Trophoblast cell (in vitro differentiated cells and primary cell): Measurements from ENCODE around the gene ID2.
"Not testable (repeated sequence)": the region's sequence is repeated elsewhere in the genome, so short reads cannot be mapped to it uniquely, and the experiment has no call there.

Experiments used
- DNase-seq, 2 donors: peaks; one replicate each; pipeline ENCODE4 v3.0.0-alpha.2; 2016
- H2AFZ ChIP-seq: 2 replicates; pipeline ENCODE4 v1.6.1; 2013; ENCODE audit warnings: low read length, moderate library complexity, mild to moderate bottlenecking; ENCODE audit not compliant: insufficient read depth, poor library complexity
- H2AK5ac ChIP-seq: 2 replicates; pipeline ENCODE4 v1.6.1; 2013; ENCODE audit warnings: mild to moderate bottlenecking, low read length
- H2BK120ac ChIP-seq: 2 replicates; pipeline ENCODE4 v1.6.1; 2013; ENCODE audit warnings: low read length, mild to moderate bottlenecking, moderate library complexity; ENCODE audit not compliant: insufficient read depth, poor library complexity
- H2BK12ac ChIP-seq: 2 replicates; pipeline ENCODE4 v1.6.1; 2013; ENCODE audit warnings: mild to moderate bottlenecking, low read length, moderate library complexity
- H2BK5ac ChIP-seq: 2 replicates; pipeline ENCODE4 v1.6.1; 2013; ENCODE audit warnings: low read length, low read depth, moderate library complexity, mild to moderate bottlenecking; ENCODE audit not compliant: poor library complexity
- H3K14ac ChIP-seq: 2 replicates; pipeline ENCODE4 v1.6.1; 2013; ENCODE audit warnings: mild to moderate bottlenecking, low read length
- H3K18ac ChIP-seq: 2 replicates; pipeline ENCODE4 v1.6.1; 2013; ENCODE audit warnings: mild to moderate bottlenecking, low read length
- H3K23ac ChIP-seq: 2 replicates; pipeline ENCODE4 v1.6.1; 2013; ENCODE audit warnings: low read length
- H3K27ac ChIP-seq: 2 replicates; pipeline ENCODE4 v1.5.1; 2013; ENCODE audit warnings: low read depth, mild to moderate bottlenecking, inconsistent platforms, low read length, moderate library complexity
- H3K27me3 ChIP-seq: 2 replicates; pipeline ENCODE4 v1.6.1; 2013; ENCODE audit warnings: inconsistent platforms, mild to moderate bottlenecking, low read length, moderate library complexity; ENCODE audit not compliant: insufficient read depth
- H3K36me3 ChIP-seq, 2 experiments: 1 replicate in 1 of 2; 2 replicates in 1 of 2; pipeline ENCODE4 v1.6.1; 2013; ENCODE audit warnings: low read length in 2 of 2, mild to moderate bottlenecking in 2 of 2, moderate library complexity in 1 of 2; ENCODE audit not compliant: insufficient read depth in 2 of 2, control insufficient read depth in 1 of 2
- H3K4ac ChIP-seq: 2 replicates; pipeline ENCODE4 v1.6.1; 2013; ENCODE audit warnings: low read depth, mild to moderate bottlenecking, low read length, moderate library complexity
- H3K4me1 ChIP-seq, 2 experiments: 1 replicate in 1 of 2; 2 replicates in 1 of 2; pipeline ENCODE4 v1.6.1; 2013; ENCODE audit warnings: low read length in 2 of 2, mild to moderate bottlenecking in 2 of 2, moderate library complexity in 1 of 2; ENCODE audit not compliant: insufficient read depth in 2 of 2, control insufficient read depth in 1 of 2
- H3K4me2 ChIP-seq: 2 replicates; pipeline ENCODE4 v1.6.1; 2013; ENCODE audit warnings: inconsistent platforms, mild to moderate bottlenecking, low read length, moderate library complexity
- H3K4me3 ChIP-seq: 2 replicates; pipeline ENCODE4 v1.5.1; 2013; ENCODE audit warnings: mild to moderate bottlenecking, low read depth, low read length, inconsistent platforms
- H3K79me1 ChIP-seq: one replicate; pipeline ENCODE4 v1.6.1; 2013; ENCODE audit warnings: low read length
- H3K79me2 ChIP-seq: 2 replicates; pipeline ENCODE4 v1.6.1; 2013; ENCODE audit warnings: low read length, mild to moderate bottlenecking; ENCODE audit not compliant: control insufficient read depth, insufficient read depth, poor library complexity
- H3K9ac ChIP-seq: 2 replicates; pipeline ENCODE4 v1.6.1; 2013; ENCODE audit warnings: mild to moderate bottlenecking, low read length
- H3K9me3 ChIP-seq: 2 replicates; pipeline ENCODE4 v1.6.1; 2013; ENCODE audit warnings: low read depth, mild to moderate bottlenecking, control low read depth, inconsistent platforms, low read length; ENCODE audit not compliant: insufficient read depth
- H4K12ac ChIP-seq: 2 replicates; pipeline ENCODE4 v1.6.1; 2013; ENCODE audit warnings: low read depth, mild to moderate bottlenecking, low read length, moderate library complexity
- H4K8ac ChIP-seq: 2 replicates; pipeline ENCODE4 v1.6.1; 2013; ENCODE audit warnings: low read depth, mild to moderate bottlenecking, low read length, moderate library complexity
- H4K91ac ChIP-seq: one replicate; pipeline ENCODE4 v1.6.1; 2013; ENCODE audit warnings: low read depth, mild to moderate bottlenecking, low read length, moderate library complexity
- WGBS: extraction: QIAGEN DNeasy Blood & Tissue Kit; methylation state at CpG from one replicate; pipeline ENCODE4 v1.1.7; 2013; ENCODE audit warnings: missing lambda C conversion rate; ENCODE audit not compliant: insufficient read length, insufficient coverage; ENCODE audit errors: extremely low coverage; 5-methylcytosine and 5-hydroxymethylcytosine counted together

ID2 gene

DNA sequence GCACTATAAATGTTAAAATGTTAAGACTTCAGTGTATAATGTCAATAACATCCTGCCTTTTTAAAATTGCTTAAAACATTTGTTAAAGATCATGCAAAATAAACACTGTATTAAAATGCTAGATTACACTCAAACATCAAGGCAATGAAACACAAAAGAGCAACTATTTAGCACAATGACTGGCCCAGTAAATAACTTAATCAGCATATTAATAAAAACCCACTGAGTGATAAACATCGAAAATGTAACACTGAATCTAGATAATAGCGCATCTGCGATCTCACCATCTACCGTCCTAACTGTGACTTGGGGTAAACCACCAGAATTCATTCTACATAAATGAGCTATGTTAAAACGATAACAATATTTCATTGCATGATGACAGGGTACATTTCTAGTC lies 47.2 kb downstream of the ID2 start:
- H4K12ac ChIP-seq, H3K9me3 ChIP-seq, H4K91ac ChIP-seq, H3K4me2 ChIP-seq, H3K79me2 ChIP-seq, H2BK5ac ChIP-seq, H2BK12ac ChIP-seq, H3K4me1 ChIP-seq, H4K8ac ChIP-seq, H3K4ac ChIP-seq, H3K27ac ChIP-seq, H3K14ac ChIP-seq, H3K18ac ChIP-seq, H2AFZ ChIP-seq, H3K9ac ChIP-seq, H3K4me3 ChIP-seq, H3K27me3 ChIP-seq, DNase-seq, H3K23ac ChIP-seq, H2BK120ac ChIP-seq, H3K79me1 ChIP-seq, H2AK5ac ChIP-seq: not testable (repeated sequence)
- WGBS: no CpG with 5 or more reads among the region's 5 CpGs
- peaks cover 17 to 36% of the 10 kb centered on the region in 2 experiments for H3K36me3 ChIP-seq

DNA sequence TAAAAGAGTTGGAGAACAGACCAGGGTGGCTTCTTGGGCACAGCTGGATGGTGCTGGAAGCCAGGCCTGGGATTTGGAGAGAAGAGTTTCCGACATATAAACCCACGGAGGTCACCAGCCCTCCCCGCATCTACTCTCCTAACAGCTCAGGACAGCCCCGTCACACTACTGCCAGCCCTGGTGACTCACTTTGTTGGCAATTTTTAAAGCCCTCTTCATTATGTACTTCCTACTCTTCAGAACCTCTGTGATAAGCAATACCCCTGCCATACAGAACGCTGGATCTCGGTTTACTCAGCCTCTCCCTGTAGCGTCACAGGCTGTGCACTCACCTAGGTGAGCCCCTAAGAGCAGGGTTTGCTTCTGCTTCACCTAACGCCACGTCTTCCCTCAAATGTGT lies 48.1 kb downstream of the ID2 start:
- Histone ChIP-seq H3K79me1 (no peaks in the 10 kb centered on the region), H2AFZ (no peak overlapping the region), H2BK12ac (no peak overlapping the region), H4K12ac (no peak overlapping the region), H3K4ac (no peak overlapping the region), H3K23ac (no peak overlapping the region), H3K9ac (no peak overlapping the region), H3K4me2 (no peak overlapping the region), H3K14ac (no peak overlapping the region), H3K4me1 (no peaks in the 10 kb centered on the region), H3K27ac (no peak overlapping the region), H4K91ac (no peak overlapping the region), H3K27me3 (no peaks in the 10 kb centered on the region), H2AK5ac (no peak overlapping the region), H4K8ac (no peak overlapping the region), H3K9me3 (no peaks in the 10 kb centered on the region), H3K18ac (no peak overlapping the region), H2BK120ac (no peak overlapping the region), H2BK5ac (no peak overlapping the region), H3K4me3 (no peak overlapping the region), H3K79me2 (no peaks in the 10 kb centered on the region), H3K36me3 (peaks cover 19 to 37% of the 10 kb centered on the region in 2 experiments)
- DNase-seq: no peak
- WGBS: no CpG with 5 or more reads among the region's 9 CpGs

DNA sequence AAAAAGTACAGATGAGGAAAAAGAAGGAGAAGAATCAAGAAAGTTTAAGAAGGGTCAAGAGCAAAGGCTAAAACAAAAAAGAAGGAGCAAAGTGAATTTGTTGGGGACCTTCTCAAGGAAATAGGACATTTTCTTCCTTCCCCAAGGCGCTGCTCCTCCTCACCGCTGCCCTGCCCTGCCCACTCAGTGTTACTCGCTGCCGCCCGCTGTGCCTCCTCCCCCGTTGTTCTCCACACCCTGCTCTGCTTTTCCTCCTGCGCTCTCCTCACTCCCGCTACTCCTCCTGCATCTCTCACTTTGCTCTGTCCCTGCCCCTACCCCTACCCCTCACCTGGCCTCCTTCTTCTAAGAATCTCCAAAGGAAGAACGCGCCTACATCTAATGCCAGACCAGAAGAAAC lies 50.7 kb downstream of the ID2 start:
- H3K23ac ChIP-seq: no peak overlapping the region
- no peak overlapping the region for H4K8ac ChIP-seq
- H2BK5ac ChIP-seq: no peak overlapping the region
- no peak overlapping the region for H3K27ac ChIP-seq
- H3K9ac ChIP-seq: no peak overlapping the region
- no peak overlapping the region for H3K14ac ChIP-seq
- H2BK12ac ChIP-seq: no peak overlapping the region
- no peak overlapping the region for H4K12ac ChIP-seq
- H4K91ac ChIP-seq: no peak overlapping the region
- peaks cover 21 to 40% of the 10 kb centered on the region in 2 experiments for H3K36me3 ChIP-seq
- DNase-seq: no peak
- H3K4me2 ChIP-seq: no peak overlapping the region
- no peak overlapping the region for H2BK120ac ChIP-seq
- no peak overlapping the region for H2AFZ ChIP-seq
- no peaks in the 10 kb centered on the region for H3K79me1 ChIP-seq
- no peak overlapping the region for H3K4ac ChIP-seq
- H3K18ac ChIP-seq: no peak overlapping the region
- no peaks in the 10 kb centered on the region for H3K27me3 ChIP-seq
- H3K79me2 ChIP-seq: no peaks in the 10 kb centered on the region
- H3K4me1 ChIP-seq: no peaks in the 10 kb centered on the region
- WGBS: no CpG with 5 or more reads among the region's 10 CpGs
- no peak overlapping the region for H3K4me3 ChIP-seq
- H2AK5ac ChIP-seq: no peak overlapping the region
- no peaks in the 10 kb centered on the region for H3K9me3 ChIP-seq
